Measurements from ENCODE around the gene GRID1. TPM values are rescaled to one million over a fixed set of nuclear protein-coding genes. Genes with fewer than 3 reads are reported as not detected.

Gene GRID1
- total RNA-seq, 1 donor from 2014 or later = 1.4 TPM

- H3K36me3 ChIP-seq = no peaks in the 10 kb centered on the region
- H3K27me3 ChIP-seq = no peaks in the 10 kb centered on the region
- TF ChIP-seq CTCF (IDR thresholded peaks at IDR 0.05) = no peak
- H3K4me1 ChIP-seq = no peaks in the 10 kb centered on the region
- DNase-seq (ENCODE audit: low spot score in 2 of 2) = no peak
- no peak overlapping the region for H3K27ac ChIP-seq
- H3K9me3 ChIP-seq = no peaks in the 10 kb centered on the region
- no peak overlapping the region for H3K4me3 ChIP-seq
- intact Hi-C loops (cut with DNase I) = no loop called here
Observed at GRCh38 chr10:86340176-86340990, 26.2 kb downstream of the GRID1 start.

- TF ChIP-seq CTCF (IDR thresholded peaks at IDR 0.05) = no peak
- DNase-seq (ENCODE audit: low spot score in 2 of 2) = no peak
- intact Hi-C loops (cut with DNase I) = no loop called here
Observed at GRCh38 chr10:86339226-86339865, 27.2 kb downstream of the GRID1 start.

GRCh38 chr10:86337121-86337601, 29.4 kb downstream of the GRID1 start:
- H3K36me3 ChIP-seq = no peaks in the 10 kb centered on the region
- H3K4me1 ChIP-seq = no peaks in the 10 kb centered on the region
- no peak for DNase-seq (ENCODE audit: low spot score in 2 of 2)
- no peak overlapping the region for H3K27ac ChIP-seq
- no peak overlapping the region for H3K4me3 ChIP-seq
- TF ChIP-seq CTCF (IDR thresholded peaks at IDR 0.05) = no peak
- intact Hi-C loops (cut with DNase I) = no loop called here
- H3K27me3 ChIP-seq = no peaks in the 10 kb centered on the region
- no peaks in the 10 kb centered on the region for H3K9me3 ChIP-seq

More at GRCh38 chr10:86339226-86339865, 27.2 kb downstream of the GRID1 start:
- Histone ChIP-seq H3K9me3 (no peaks in the 10 kb centered on the region), H3K27me3 (no peaks in the 10 kb centered on the region), H3K4me3 (no peak overlapping the region), H3K4me1 (no peaks in the 10 kb centered on the region), H3K27ac (no peak overlapping the region), H3K36me3 (no peaks in the 10 kb centered on the region)

- Histone ChIP-seq H3K27me3 (no peaks in the 10 kb centered on the region), H3K9me3 (no peaks in the 10 kb centered on the region), H3K4me1 (no peaks in the 10 kb centered on the region), H3K4me3 (no peak overlapping the region), H3K27ac (no peak overlapping the region), H3K36me3 (no peaks in the 10 kb centered on the region)
- intact Hi-C loops (cut with DNase I) = no loop called here
- DNase-seq (ENCODE audit: low spot score in 2 of 2) = no peak
- TF ChIP-seq CTCF (IDR thresholded peaks at IDR 0.05) = no peak
Observed at GRCh38 chr10:86336341-86336740, 30.3 kb downstream of the GRID1 start.

- no peak for DNase-seq (ENCODE audit: low spot score in 2 of 2)
- intact Hi-C loops (cut with DNase I) = no loop called here
- no peaks in the 10 kb centered on the region for H3K9me3 ChIP-seq
- H3K27ac ChIP-seq = no peak overlapping the region
- TF ChIP-seq CTCF (IDR thresholded peaks at IDR 0.05) = no peak
- H3K27me3 ChIP-seq = no peaks in the 10 kb centered on the region
- no peak overlapping the region for H3K4me3 ChIP-seq
- H3K36me3 ChIP-seq = no peaks in the 10 kb centered on the region
- H3K4me1 ChIP-seq = no peaks in the 10 kb centered on the region
Observed at GRCh38 chr10:86335831-86336230, 30.8 kb downstream of the GRID1 start.
